Fibroblast of lung (primary cell): Measurements from ENCODE around the gene PPP1R14B. TPM values are rescaled to one million over a fixed set of nuclear protein-coding genes. Genes with fewer than 3 reads are reported as not detected.
"Not testable (repeated sequence)": the region's sequence is repeated elsewhere in the genome, so short reads cannot be mapped to it uniquely, and the experiment has no call there.

Source experiments
- DNase-seq, 2 donors: peaks; one replicate each; pipeline versions ENCODE4 v3.0.0 to v3.0.0-alpha.2; 2010; ENCODE audit warnings: low read depth in 2 of 2
- H2AFZ ChIP-seq: 2 replicates; pipeline ENCODE4 v1.5.1; 2012; ENCODE audit warnings: low read length, control low read depth, inconsistent platforms
- H3K27ac ChIP-seq: 2 replicates; pipeline ENCODE4 v1.5.1; 2011; ENCODE audit warnings: low read length, control low read depth; ENCODE audit not compliant: insufficient read depth
- H3K27me3 ChIP-seq: 2 replicates; pipeline ENCODE4 v1.5.1; 2011; ENCODE audit warnings: mild to moderate bottlenecking, low read length; ENCODE audit not compliant: control insufficient read depth, insufficient read depth
- H3K36me3 ChIP-seq: 2 replicates; pipeline ENCODE4 v1.5.1; 2011; ENCODE audit warnings: low read length; ENCODE audit not compliant: control insufficient read depth, insufficient read depth
- H3K4me1 ChIP-seq: 2 replicates; pipeline ENCODE4 v1.5.1; 2011; ENCODE audit warnings: low read length; ENCODE audit not compliant: control insufficient read depth, insufficient read depth; ENCODE audit errors: extremely low read depth
- H3K4me2 ChIP-seq: 2 replicates; pipeline ENCODE4 v1.5.1; 2011; ENCODE audit warnings: low read length, control low read depth; ENCODE audit not compliant: insufficient read depth; ENCODE audit errors: extremely low read depth
- H3K4me3 ChIP-seq, 4 experiments: fragments of 200-600 bp in 1 of 4; sonication (generic) in 1 of 4; replicated peaks in 1 of 4; 2 replicates each; pipeline ENCODE4 v1.5.1; 2011 to 2016; ENCODE audit warnings: low read length in 4 of 4, low read depth in 3 of 4, mild to moderate bottlenecking in 3 of 4, control low read depth in 2 of 4, inconsistent platforms in 1 of 4, mixed read lengths in 1 of 4; ENCODE audit not compliant: insufficient read depth in 1 of 4; ENCODE audit errors: control extremely low read depth in 1 of 4
- H3K79me2 ChIP-seq: 2 replicates; pipeline ENCODE4 v1.5.1; 2012; ENCODE audit warnings: mild to moderate bottlenecking, low read length, inconsistent platforms; ENCODE audit not compliant: control insufficient read depth, insufficient read depth
- H3K9ac ChIP-seq: 2 replicates; pipeline ENCODE4 v1.5.1; 2011; ENCODE audit warnings: mild to moderate bottlenecking, low read length, control low read depth; ENCODE audit not compliant: insufficient read depth
- H3K9me3 ChIP-seq: 2 replicates; pipeline ENCODE4 v1.5.1; 2012; ENCODE audit warnings: low read depth, low read length; ENCODE audit not compliant: control insufficient read depth, insufficient read depth
- H4K20me1 ChIP-seq: 2 replicates; pipeline ENCODE4 v1.5.1; 2011; ENCODE audit warnings: low read length; ENCODE audit not compliant: control insufficient read depth, insufficient read depth; ENCODE audit errors: extremely low read depth
- CTCF ChIP-seq, 2 donors: IDR thresholded peaks in 1 of 2; conservative IDR thresholded peaks in 1 of 2; 1 replicate in 1 of 2; 2 replicates in 1 of 2; pipeline ENCODE4 v1.5.1; 2011 to 2012; ENCODE audit warnings: low read length in 2 of 2, control low read depth in 1 of 2, inconsistent platforms in 1 of 2, low read depth in 1 of 2, mild to moderate bottlenecking in 1 of 2
- EZH2 ChIP-seq: IDR thresholded peaks from 2 replicates; pipeline ENCODE4 v1.5.1; 2012; ENCODE audit warnings: low read length, control low read depth, mild to moderate bottlenecking; ENCODE audit errors: missing control alignments
- polyA plus RNA-seq, 2 donors: library from polyadenylated mRNA; depleted of rRNA in 1 of 2; stranded (reverse) in 1 of 2; unstranded in 1 of 2; fragments of >200 nt; gene quantifications; 2 replicates each; pipeline ENCODE4 v1.2.1, GENCODE V29; 2011 to 2012; ENCODE audit warnings: missing spikeins in 1 of 2
- total RNA-seq: library from RNA; depleted of rRNA; stranded (reverse); fragments of >200 nt; gene quantifications from 2 replicates; pipeline ENCODE4 v1.2.1, GENCODE V29; 2014

The PPP1R14B gene
- total and polyA plus RNA-seq, 2 donors (not counting 1 experiment from before 2014, with no cell fraction given), result 107 to 122 TPM

- Histone ChIP-seq H3K4me1 (peaks cover 13% of the 10 kb centered on the region), H4K20me1 (no peaks in the 10 kb centered on the region), H3K27me3 (no peaks in the 10 kb centered on the region), H3K79me2 (peaks cover 46% of the 10 kb centered on the region), H3K9me3 (no peaks in the 10 kb centered on the region), H3K4me2 (no peak overlapping the region), H3K36me3 (peaks cover 1% of the 10 kb centered on the region), H3K4me3 (no peak overlapping the region), H3K9ac (no peak overlapping the region), H3K27ac (no peak overlapping the region), H2AFZ (no peak overlapping the region)
- TF ChIP-seq CTCF (conservative IDR thresholded peaks at IDR 0.05 in 1 of 2, IDR thresholded peaks at IDR 0.05 in 1 of 2; ENCODE audit: low read depth in 1 of 2, low read length in 2 of 2) (no peak), EZH2 (no peak)
- DNase-seq, result no peak
Measured at GRCh38 chr11:64249038-64249437, 2.3 kb upstream of the PPP1R14B start.

GRCh38 chr11:64248578-64248977 is 1.8 kb upstream of the PPP1R14B start:
- no peak overlapping the region for H2AFZ ChIP-seq
- no peak for DNase-seq
- H3K4me3 ChIP-seq, result no peak overlapping the region
- peaks cover 1% of the 10 kb centered on the region for H3K36me3 ChIP-seq
- TF ChIP-seq CTCF (conservative IDR thresholded peaks at IDR 0.05 in 1 of 2, IDR thresholded peaks at IDR 0.05 in 1 of 2; ENCODE audit: low read depth in 1 of 2, low read length in 2 of 2), result no peak
- TF ChIP-seq EZH2, result no peak
- H3K4me1 ChIP-seq, result peaks cover 16% of the 10 kb centered on the region
- no peak overlapping the region for H3K9ac ChIP-seq
- H3K27ac ChIP-seq, result no peak overlapping the region
- peaks cover 44% of the 10 kb centered on the region for H3K79me2 ChIP-seq
- H3K27me3 ChIP-seq, result no peaks in the 10 kb centered on the region
- H3K4me2 ChIP-seq, result no peak overlapping the region
- H4K20me1 ChIP-seq, result no peaks in the 10 kb centered on the region
- no peaks in the 10 kb centered on the region for H3K9me3 ChIP-seq

GRCh38 chr11:64247729-64248531 is 1.2 kb upstream of the PPP1R14B start:
- TF ChIP-seq CTCF (conservative IDR thresholded peaks at IDR 0.05 in 1 of 2, IDR thresholded peaks at IDR 0.05 in 1 of 2; ENCODE audit: low read depth in 1 of 2, low read length in 2 of 2) (no peak), EZH2 (no peak)
- Histone ChIP-seq H3K9me3 (no peaks in the 10 kb centered on the region), H3K79me2 (peaks cover 43% of the 10 kb centered on the region), H3K27ac (peak overlapping the region; percentile 14), H4K20me1 (no peaks in the 10 kb centered on the region), H3K9ac (no peak overlapping the region), H3K4me3 (peak overlapping the region; percentile 24 to 87 (median 82)), H2AFZ (peak overlapping the region; percentile 53), H3K4me2 (peak overlapping the region; percentile 68), H3K4me1 (peaks cover 20% of the 10 kb centered on the region), H3K27me3 (no peaks in the 10 kb centered on the region), H3K36me3 (peaks cover 4% of the 10 kb centered on the region)
- DNase-seq, result no peak

- H3K9me3 ChIP-seq, H3K4me2 ChIP-seq, H3K27ac ChIP-seq, H2AFZ ChIP-seq, H4K20me1 ChIP-seq, H3K27me3 ChIP-seq, H3K36me3 ChIP-seq, DNase-seq: not testable (repeated sequence)
- Histone ChIP-seq H3K9ac (peak overlapping the region; percentile 79), H3K4me1 (peaks cover 20% of the 10 kb centered on the region), H3K4me3 (peak overlapping the region in 2 of 4 experiments; percentile 92 to 97), H3K79me2 (peaks cover 39% of the 10 kb centered on the region)
Measured at GRCh38 chr11:64246621-64246870, 197 bp downstream of the PPP1R14B start.
